RWPE2 (cell line): ENCODE results near the gene YWHAQ.
A peak's percentile ranks its signal among the peaks of the same experiment; 100 is the strongest.
"Not testable (repeated sequence)": the region's sequence is repeated elsewhere in the genome, so short reads cannot be mapped to it uniquely, and the experiment has no call there.

Experiments used
- ATAC-seq: fragments of 200-7000 bp; cut with Tn5 transposase; 3 replicates; pipeline ENCODE4 v1.9.1; 2021; ENCODE audit warnings: low read depth
- DNase-seq: peaks from one replicate; pipeline ENCODE4 v3.0.0-alpha.2; 2020; ENCODE audit warnings: low spot score
- H3K27ac ChIP-seq: fragments of 450-650 bp; 2 replicates; pipeline ENCODE4 v1.5.1; 2017; ENCODE audit warnings: mild to moderate bottlenecking; ENCODE audit not compliant: poor library complexity, severe bottlenecking
- H3K27me3 ChIP-seq: fragments of 250-450 bp; sonication (Bioruptor Pico); 2 replicates; pipeline ENCODE4 v1.5.1; 2021; ENCODE audit warnings: mild to moderate bottlenecking, moderate library complexity; ENCODE audit not compliant: insufficient read depth, poor library complexity, severe bottlenecking
- H3K36me3 ChIP-seq: fragments of 250-450 bp; sonication (Bioruptor Pico); 2 replicates; pipeline ENCODE4 v1.5.1; 2020; ENCODE audit warnings: low read depth, mild to moderate bottlenecking, moderate library complexity
- H3K4me1 ChIP-seq: fragments of 250-450 bp; sonication (Bioruptor Pico); 2 replicates; pipeline ENCODE4 v1.5.1; 2021; ENCODE audit warnings: mild to moderate bottlenecking, moderate library complexity; ENCODE audit not compliant: insufficient read depth, poor library complexity, severe bottlenecking
- H3K4me3 ChIP-seq: fragments of 250-450 bp; sonication (Bioruptor Pico); 2 replicates; pipeline ENCODE4 v1.5.1; 2021; ENCODE audit warnings: mild to moderate bottlenecking, moderate library complexity; ENCODE audit not compliant: severe bottlenecking
- H3K9me3 ChIP-seq: fragments of 250-450 bp; sonication (Bioruptor Pico); 2 replicates; pipeline ENCODE4 v1.5.1; 2021; ENCODE audit warnings: mild to moderate bottlenecking, moderate library complexity; ENCODE audit not compliant: severe bottlenecking
- CTCF ChIP-seq: fragments of 450-650 bp; IDR thresholded peaks from one replicate; pipeline ENCODE4 v1.5.1; 2017; ENCODE audit warnings: mild to moderate bottlenecking, moderate library complexity; ENCODE audit not compliant: poor library complexity, severe bottlenecking

Gene YWHAQ

DNA sequence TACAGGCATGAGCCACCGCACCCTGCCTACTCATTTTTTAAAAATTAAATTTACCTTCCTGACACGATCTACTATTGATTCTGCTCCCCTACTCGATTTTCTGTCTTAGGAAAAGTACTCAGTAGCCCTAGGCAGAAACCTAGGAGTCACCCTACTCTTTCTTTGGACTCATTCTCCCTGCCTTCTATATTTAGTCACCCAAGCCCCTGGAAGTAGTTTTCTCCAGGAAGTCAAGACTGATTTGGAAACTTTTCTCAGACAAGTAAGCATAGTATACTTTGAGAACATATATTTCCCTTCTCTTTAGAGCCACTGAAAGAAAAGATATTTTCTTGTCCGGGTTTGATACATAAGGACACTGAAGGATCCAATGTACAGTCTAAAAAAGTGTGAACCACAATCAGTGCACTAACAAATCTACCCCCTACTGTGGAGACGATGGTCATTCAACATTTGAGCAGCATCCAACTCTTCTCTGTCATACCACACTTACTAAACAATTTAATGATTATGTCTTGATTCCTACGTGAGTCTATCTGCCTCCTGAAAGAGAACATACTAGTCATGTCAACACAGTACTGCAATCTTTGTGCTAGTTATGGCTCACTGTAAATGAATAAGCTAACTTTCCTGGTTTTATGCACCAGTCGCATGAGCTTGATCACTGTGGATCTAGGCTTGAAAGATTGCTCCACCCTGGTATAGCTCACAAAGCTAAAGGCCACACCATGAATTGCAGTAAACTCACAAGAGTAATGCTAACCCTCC, 19.8 kb downstream of the YWHAQ start:
- Histone ChIP-seq H3K36me3 (peaks cover 16% of the 10 kb centered on the region), H3K4me3 (no peak overlapping the region), H3K9me3 (no peaks in the 10 kb centered on the region), H3K27ac (no peak overlapping the region), H3K27me3 (no peaks in the 10 kb centered on the region), H3K4me1 (peaks cover 24% of the 10 kb centered on the region)
- no peak for DNase-seq
- no peak for ATAC-seq
- TF ChIP-seq CTCF: no peak

DNA sequence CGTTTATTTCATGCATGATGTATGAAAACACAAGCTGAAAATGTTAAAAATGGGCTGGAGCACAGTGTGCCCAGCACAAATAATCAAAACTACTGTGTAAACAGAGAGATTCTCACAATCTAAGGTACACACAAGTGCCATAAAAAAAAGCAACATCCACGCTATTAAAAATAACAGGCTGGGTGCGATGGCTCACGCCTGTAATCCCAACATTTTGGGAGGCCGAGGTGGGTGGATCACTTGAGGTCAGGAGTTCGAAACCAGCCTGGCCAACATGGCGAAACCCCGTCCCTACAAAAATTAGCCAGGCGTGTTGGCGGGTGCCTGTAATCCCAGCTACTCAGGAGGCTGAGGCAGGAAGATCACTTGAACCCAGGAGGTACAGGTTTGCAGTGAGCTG, 22.3 kb downstream of the YWHAQ start:
- Histone ChIP-seq H3K36me3 (peaks cover 19% of the 10 kb centered on the region), H3K27ac (peak overlapping the region; percentile 11), H3K4me1 (peaks cover 24% of the 10 kb centered on the region)
- not testable (repeated sequence) for DNase-seq, H3K4me3 ChIP-seq, H3K27me3 ChIP-seq, H3K9me3 ChIP-seq, ATAC-seq

DNA sequence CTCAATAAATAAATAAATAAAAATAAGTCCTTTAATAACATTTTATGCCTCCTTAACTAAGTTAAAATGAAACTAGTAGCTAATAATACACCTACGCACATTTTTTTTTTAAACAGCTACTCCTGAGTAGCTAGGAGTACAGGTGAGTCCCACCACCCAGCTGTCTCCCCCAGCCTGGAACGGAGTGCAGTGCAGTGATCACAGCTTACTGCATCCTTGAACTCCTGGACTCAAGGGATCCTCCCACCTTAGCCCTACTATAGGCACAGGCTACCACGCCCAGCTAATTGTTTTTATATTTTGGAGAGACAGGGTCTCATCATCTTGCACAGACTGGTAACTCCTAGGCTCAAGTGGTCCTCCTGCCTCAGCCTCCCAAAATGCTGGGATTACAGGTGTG, 28.4 kb downstream of the YWHAQ start:
- ATAC-seq (no peak), DNase-seq (no peak)
- Histone ChIP-seq H3K27ac (no peak overlapping the region), H3K4me3 (no peak overlapping the region), H3K9me3 (peaks cover 20% of the 10 kb centered on the region), H3K4me1 (peaks cover 1% of the 10 kb centered on the region), H3K36me3 (peaks cover 47% of the 10 kb centered on the region), H3K27me3 (no peaks in the 10 kb centered on the region)
- TF ChIP-seq CTCF: no peak

DNA sequence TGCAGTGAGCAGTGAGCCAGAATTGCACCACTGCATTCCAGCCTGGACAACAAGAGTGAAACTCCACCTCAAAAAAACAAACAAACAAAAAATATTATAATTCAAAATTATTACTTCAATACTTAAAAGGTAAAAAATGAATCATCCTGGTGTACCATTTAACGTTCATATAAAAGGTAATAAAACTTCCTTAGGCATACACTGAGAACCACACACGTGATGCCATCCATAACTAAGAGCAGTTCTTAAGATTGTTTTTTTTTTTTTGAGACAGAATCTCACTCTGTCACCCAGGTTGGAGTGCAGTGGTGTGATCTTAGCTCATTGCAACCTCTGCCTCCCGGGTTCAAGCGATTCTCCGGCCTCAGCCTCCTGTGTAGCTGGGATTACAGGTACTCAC, 29.4 kb downstream of the YWHAQ start:
- ATAC-seq: no peak

DNA sequence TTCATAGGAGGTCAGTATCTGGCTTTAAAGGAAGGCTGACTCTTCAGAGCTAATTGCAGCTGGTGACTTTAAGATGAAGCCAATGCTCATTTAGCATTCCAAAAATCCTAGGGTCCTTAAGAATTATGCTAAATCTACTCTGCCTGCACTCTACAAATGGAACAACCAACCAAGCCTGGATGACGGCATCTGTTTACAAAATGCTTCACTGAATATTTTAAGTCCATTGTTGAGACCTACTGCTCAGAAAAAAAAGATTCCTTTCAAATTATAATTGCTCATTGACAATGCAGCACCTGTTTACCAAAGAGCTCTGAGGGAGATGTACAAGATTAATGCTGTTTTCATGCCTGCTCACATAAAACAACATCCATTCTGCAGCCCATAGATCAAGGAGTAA, 31.4 kb downstream of the YWHAQ start:
- Histone ChIP-seq H3K27me3 (no peaks in the 10 kb centered on the region), H3K4me3 (no peak overlapping the region), H3K27ac (no peak overlapping the region), H3K4me1 (peaks cover 21% of the 10 kb centered on the region), H3K9me3 (peaks cover 20% of the 10 kb centered on the region), H3K36me3 (peaks cover 46% of the 10 kb centered on the region)
- ATAC-seq (no peak), DNase-seq (no peak)
- no peak for TF ChIP-seq CTCF

More for the DNA sequence above, 29.4 kb downstream of the YWHAQ start:
- Histone ChIP-seq H3K27me3 (no peaks in the 10 kb centered on the region), H3K36me3 (peaks cover 47% of the 10 kb centered on the region), H3K4me3 (no peak overlapping the region), H3K9me3 (peaks cover 20% of the 10 kb centered on the region), H3K4me1 (peaks cover under 1% of the 10 kb centered on the region), H3K27ac (no peak overlapping the region)
- no peak for DNase-seq
- TF ChIP-seq CTCF: no peak
